ENCODE results near the gene FIGNL2. TPM values are rescaled to one million over a fixed set of nuclear protein-coding genes. Genes with fewer than 3 reads are reported as not detected.

Gene FIGNL2
- total and polyA plus RNA-seq, 2 of the 13 experiments (the other 11 are each of a cell fraction or from before 2014, with no cell fraction given), result 0.82 to 1.00 TPM

DNA sequence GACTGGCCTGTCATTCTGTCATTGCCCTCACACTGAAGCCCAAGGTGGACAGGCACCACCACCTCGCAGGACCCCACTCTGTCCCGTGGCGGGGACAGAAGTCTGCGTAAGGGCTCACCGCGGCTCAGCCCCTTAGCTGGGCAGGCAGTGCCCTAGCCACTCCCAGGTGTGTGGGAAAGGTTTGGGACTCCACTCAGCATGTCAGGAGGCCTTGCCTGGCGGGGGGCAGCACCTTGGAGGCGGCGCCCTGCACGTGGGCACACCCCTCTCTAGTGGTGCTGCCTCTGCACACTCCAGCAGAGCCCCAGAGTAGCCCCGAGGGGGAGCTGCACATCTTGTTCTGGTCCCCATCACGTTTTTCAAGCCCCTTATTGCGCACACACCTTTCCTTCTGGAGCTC lies 35.6 kb downstream of the FIGNL2 start (continued):
- TF ChIP-seq, protein P1, sequence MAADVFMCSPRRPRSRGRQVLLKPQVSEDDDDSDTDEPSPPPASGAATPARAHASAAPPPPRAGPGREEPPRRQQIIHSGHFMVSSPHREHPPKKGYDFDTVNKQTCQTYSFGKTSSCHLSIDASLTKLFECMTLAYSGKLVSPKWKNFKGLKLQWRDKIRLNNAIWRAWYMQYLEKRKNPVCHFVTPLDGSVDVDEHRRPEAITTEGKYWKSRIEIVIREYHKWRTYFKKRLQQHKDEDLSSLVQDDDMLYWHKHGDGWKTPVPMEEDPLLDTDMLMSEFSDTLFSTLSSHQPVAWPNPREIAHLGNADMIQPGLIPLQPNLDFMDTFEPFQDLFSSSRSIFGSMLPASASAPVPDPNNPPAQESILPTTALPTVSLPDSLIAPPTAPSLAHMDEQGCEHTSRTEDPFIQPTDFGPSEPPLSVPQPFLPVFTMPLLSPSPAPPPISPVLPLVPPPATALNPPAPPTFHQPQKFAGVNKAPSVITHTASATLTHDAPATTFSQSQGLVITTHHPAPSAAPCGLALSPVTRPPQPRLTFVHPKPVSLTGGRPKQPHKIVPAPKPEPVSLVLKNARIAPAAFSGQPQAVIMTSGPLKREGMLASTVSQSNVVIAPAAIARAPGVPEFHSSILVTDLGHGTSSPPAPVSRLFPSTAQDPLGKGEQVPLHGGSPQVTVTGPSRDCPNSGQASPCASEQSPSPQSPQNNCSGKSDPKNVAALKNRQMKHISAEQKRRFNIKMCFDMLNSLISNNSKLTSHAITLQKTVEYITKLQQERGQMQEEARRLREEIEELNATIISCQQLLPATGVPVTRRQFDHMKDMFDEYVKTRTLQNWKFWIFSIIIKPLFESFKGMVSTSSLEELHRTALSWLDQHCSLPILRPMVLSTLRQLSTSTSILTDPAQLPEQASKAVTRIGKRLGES (CRISPR knock-in tag; IDR thresholded peaks at IDR 0.05; ENCODE audit: borderline replicate concordance), result no peak
- TF ChIP-seq ZNF382 (CRISPR knock-in tag; IDR thresholded peaks at IDR 0.05; ENCODE audit: borderline replicate concordance) (no peak), NR1H2 (CRISPR knock-in tag; IDR thresholded peaks at IDR 0.05; ENCODE audit: borderline replicate concordance, low read depth) (no peak), ZNF253 (CRISPR knock-in tag; IDR thresholded peaks at IDR 0.05; ENCODE audit: borderline replicate concordance) (no peak), MEIS1 (CRISPR knock-in tag; IDR thresholded peaks at IDR 0.05; ENCODE audit: borderline replicate concordance) (no peak)
- TF ChIP-seq, protein P2, sequence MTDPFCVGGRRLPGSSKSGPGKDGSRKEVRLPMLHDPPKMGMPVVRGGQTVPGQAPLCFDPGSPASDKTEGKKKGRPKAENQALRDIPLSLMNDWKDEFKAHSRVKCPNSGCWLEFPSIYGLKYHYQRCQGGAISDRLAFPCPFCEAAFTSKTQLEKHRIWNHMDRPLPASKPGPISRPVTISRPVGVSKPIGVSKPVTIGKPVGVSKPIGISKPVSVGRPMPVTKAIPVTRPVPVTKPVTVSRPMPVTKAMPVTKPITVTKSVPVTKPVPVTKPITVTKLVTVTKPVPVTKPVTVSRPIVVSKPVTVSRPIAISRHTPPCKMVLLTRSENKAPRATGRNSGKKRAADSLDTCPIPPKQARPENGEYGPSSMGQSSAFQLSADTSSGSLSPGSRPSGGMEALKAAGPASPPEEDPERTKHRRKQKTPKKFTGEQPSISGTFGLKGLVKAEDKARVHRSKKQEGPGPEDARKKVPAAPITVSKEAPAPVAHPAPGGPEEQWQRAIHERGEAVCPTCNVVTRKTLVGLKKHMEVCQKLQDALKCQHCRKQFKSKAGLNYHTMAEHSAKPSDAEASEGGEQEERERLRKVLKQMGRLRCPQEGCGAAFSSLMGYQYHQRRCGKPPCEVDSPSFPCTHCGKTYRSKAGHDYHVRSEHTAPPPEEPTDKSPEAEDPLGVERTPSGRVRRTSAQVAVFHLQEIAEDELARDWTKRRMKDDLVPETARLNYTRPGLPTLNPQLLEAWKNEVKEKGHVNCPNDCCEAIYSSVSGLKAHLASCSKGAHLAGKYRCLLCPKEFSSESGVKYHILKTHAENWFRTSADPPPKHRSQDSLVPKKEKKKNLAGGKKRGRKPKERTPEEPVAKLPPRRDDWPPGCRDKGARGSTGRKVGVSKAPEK (CRISPR knock-in tag; IDR thresholded peaks at IDR 0.05; ENCODE audit: borderline replicate concordance), result no peak

Measured in HepG2 (cell line).